ENCODE measurements around the gene TMUB1. TPM values are rescaled to one million over a fixed set of nuclear protein-coding genes. Genes with fewer than 3 reads are reported as not detected.

Gene TMUB1
- polyA plus RNA-seq, 4 donors, result 66.4 to 144 (median 77.2) TPM

DNA sequence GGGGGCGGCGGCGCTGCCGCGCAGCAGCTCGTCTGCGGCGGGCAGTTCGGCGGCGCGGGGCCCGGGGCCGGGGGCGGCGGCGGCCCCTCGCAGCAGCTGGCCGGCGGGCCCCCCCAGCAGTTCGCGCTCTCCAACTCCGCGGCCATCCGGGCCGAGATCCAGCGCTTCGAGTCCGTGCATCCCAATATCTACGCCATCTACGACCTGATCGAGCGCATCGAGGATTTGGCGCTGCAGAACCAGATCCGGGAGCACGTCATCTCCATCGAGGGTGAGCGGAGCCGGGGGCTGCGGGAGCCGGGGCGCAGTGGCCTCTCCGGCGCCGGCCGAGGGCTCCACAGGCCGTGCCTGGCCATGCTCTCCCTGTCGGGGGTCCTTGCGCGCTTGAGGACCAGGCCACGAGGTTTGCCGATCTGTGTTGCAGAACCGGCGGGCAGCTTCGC is 3.5 kb upstream of the TMUB1 start:
- peak; percentile 27 to 63 for DNase-seq
- WGBS, 3 donors, result 0 to 1% (median 1%) methylated on average over 22 to 52 of the region's 56 CpGs
- FAIRE-seq, result no peak
- H3K36me3 ChIP-seq (ENCODE audit: control insufficient read depth in 3 of 3, insufficient read depth in 2 of 3, low read depth in 1 of 3, low read length in 3 of 3), result peaks cover 0 to 29% (median 0%) of the 10 kb centered on the region in 3 donors
- H3K4me3 ChIP-seq (ENCODE audit: low read depth in 1 of 3, low read length in 3 of 3), result peak overlapping the region; percentile 55 to 91 (median 71)
- peaks cover 0 to 58% (median 11%) of the 10 kb centered on the region in 3 donors for H3K4me1 ChIP-seq (ENCODE audit: control insufficient read depth in 3 of 3, insufficient read depth in 2 of 3, low read depth in 1 of 3, low read length in 2 of 3)
- peak overlapping the region; percentile 63 to 89 (median 83) for H3K27ac ChIP-seq (ENCODE audit: low read depth in 1 of 3, low read length in 2 of 3)
- no peaks in the 10 kb centered on the region for H3K9me3 ChIP-seq (ENCODE audit: control insufficient read depth in 2 of 2, insufficient read depth in 1 of 2, low read depth in 1 of 2, low read length in 1 of 2)
- no peaks in the 10 kb centered on the region for H3K27me3 ChIP-seq (ENCODE audit: control insufficient read depth in 3 of 3, insufficient read depth in 3 of 3, low read length in 3 of 3)

DNA sequence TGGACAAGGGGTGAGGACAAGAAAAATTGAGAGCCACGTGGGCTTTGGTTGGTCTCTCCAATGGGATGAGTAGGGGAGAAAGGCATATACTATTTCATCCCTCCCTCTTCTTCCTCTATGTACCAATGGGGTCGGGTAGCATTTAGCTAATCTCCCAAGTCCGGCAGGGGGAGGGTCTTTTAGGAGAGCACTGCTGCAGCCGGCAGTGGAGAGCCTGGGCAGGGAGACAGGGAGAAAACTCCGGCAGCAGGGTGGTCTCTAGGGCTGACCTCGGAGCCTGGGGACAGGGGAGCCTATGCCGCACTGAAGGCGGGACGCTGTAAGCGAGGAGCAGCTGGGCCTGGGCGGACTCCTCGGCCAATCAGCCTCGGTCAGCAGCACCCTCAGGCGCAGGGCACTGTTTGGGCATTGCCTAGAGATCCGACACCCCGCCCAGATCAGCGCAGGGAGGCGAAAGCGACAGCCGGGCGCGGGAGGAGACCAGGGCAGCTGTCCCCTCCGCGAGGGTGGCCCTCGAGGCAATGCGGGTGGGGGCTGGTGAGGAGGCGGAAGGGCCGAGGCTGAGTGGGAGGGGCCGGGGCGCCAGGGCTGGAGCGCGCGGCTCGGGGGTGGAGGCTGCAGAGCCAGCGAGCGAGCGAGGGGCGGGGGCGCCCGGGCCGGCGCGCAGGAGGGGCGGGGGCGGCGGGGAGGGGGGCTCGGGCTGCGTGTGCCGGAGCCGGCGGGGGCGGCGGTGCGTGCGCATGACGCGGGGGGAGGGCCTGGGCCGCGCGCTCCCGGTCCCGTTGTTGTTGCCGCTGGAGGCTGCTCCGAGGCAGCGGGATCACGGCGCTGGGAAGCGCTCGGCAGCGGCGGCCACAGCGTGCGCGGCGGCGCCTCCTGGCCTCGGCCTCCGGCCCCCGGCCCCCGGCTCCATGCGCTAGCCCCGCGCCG is 2.7 kb upstream of the TMUB1 start, which contains the start of gene AGAP3:
AGAP3 (plus strand) TSS at position 785 of the 930 bp plus-strand sequence. CDS start 267 bp downstream, outside the sequence.
- DNase-seq (peak; percentile 78 to 87), FAIRE-seq (no peak)
- peaks cover 0 to 57% (median 11%) of the 10 kb centered on the region in 3 donors for H3K4me1 ChIP-seq (ENCODE audit: control insufficient read depth in 3 of 3, insufficient read depth in 2 of 3, low read depth in 1 of 3, low read length in 2 of 3)
- 1% methylated on average over 28 to 84 of the region's 84 CpGs for WGBS, 3 donors
- H3K4me3 ChIP-seq (ENCODE audit: low read depth in 1 of 3, low read length in 3 of 3), result peak within 1 kb of the TSS; percentile 55 to 91 (median 71)
- H3K27ac ChIP-seq (ENCODE audit: low read depth in 1 of 3, low read length in 2 of 3), result peak within 1 kb of the TSS; percentile 83 to 89 (median 88)
- peaks cover 0 to 27% (median 0%) of the 10 kb centered on the region in 3 donors for H3K36me3 ChIP-seq (ENCODE audit: control insufficient read depth in 3 of 3, insufficient read depth in 2 of 3, low read depth in 1 of 3, low read length in 3 of 3)
- H3K9me3 ChIP-seq (ENCODE audit: control insufficient read depth in 2 of 2, insufficient read depth in 1 of 2, low read depth in 1 of 2, low read length in 1 of 2), result no peaks in the 10 kb centered on the region
- H3K27me3 ChIP-seq (ENCODE audit: control insufficient read depth in 3 of 3, insufficient read depth in 3 of 3, low read length in 3 of 3), result no peaks in the 10 kb centered on the region

DNA sequence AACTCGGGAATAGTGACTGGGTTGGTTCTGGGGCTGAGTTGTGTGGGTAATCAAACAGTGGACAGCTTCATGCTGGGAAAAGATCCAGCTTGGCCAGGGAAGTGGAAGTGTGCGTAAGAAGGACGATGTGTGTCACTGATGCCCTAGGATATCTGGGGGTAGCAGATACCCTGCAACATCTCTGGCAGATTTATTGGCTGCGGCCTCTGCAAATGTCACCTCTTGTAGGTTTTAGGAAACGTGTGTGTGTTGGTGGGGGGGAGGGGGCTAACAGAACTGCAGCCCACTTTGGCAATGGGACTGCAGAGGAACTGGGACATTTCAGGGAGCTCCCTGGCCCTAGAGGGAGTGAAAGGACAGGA is 2.0 kb upstream of the TMUB1 start:
- 38 to 60% (median 52%) methylated on average over 5 of the region's 5 CpGs for WGBS, 3 donors
- H3K36me3 ChIP-seq (ENCODE audit: control insufficient read depth in 3 of 3, insufficient read depth in 2 of 3, low read depth in 1 of 3, low read length in 3 of 3), result peaks cover 0 to 24% (median 0%) of the 10 kb centered on the region in 3 donors
- peak overlapping the region; percentile 77 to 89 (median 88) for H3K27ac ChIP-seq (ENCODE audit: low read depth in 1 of 3, low read length in 2 of 3)
- H3K27me3 ChIP-seq (ENCODE audit: control insufficient read depth in 3 of 3, insufficient read depth in 3 of 3, low read length in 3 of 3), result no peaks in the 10 kb centered on the region
- no peaks in the 10 kb centered on the region for H3K9me3 ChIP-seq (ENCODE audit: control insufficient read depth in 2 of 2, insufficient read depth in 1 of 2, low read depth in 1 of 2, low read length in 1 of 2)
- FAIRE-seq (no peak), DNase-seq (no peak)
- H3K4me3 ChIP-seq (ENCODE audit: low read depth in 1 of 3, low read length in 3 of 3), result peak overlapping the region in 1 of 3 donors; percentile 63
- H3K4me1 ChIP-seq (ENCODE audit: control insufficient read depth in 3 of 3, insufficient read depth in 2 of 3, low read depth in 1 of 3, low read length in 2 of 3), result peaks cover 0 to 57% (median 11%) of the 10 kb centered on the region in 3 donors

DNA sequence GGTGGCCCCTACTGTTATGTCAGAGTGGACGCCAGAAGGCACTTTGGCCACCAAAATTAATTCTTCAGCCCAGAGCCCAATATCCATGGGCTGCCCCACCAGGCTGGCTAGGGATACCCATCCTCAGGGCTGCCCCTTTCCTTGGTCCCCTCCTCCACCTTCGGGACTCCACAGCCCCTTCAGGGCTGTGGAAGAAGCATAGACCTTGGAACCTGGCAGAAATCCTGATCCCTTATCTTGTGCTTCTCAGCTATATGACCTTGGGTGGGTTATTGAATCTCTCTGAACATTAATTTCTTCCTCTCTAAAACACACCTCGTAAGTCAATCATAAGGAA is 499 bp upstream of the TMUB1 start:
- Histone ChIP-seq H3K9me3 (ENCODE audit: control insufficient read depth in 2 of 2, insufficient read depth in 1 of 2, low read depth in 1 of 2, low read length in 1 of 2) (no peaks in the 10 kb centered on the region), H3K36me3 (ENCODE audit: control insufficient read depth in 3 of 3, insufficient read depth in 2 of 3, low read depth in 1 of 3, low read length in 3 of 3) (peaks cover 0 to 21% (median 0%) of the 10 kb centered on the region in 3 donors), H3K27ac (ENCODE audit: low read depth in 1 of 3, low read length in 2 of 3) (peak overlapping the region in 1 of 3 donors; percentile 45), H3K27me3 (ENCODE audit: control insufficient read depth in 3 of 3, insufficient read depth in 3 of 3, low read length in 3 of 3) (no peaks in the 10 kb centered on the region), H3K4me3 (ENCODE audit: low read depth in 1 of 3, low read length in 3 of 3) (peak overlapping the region in 2 of 3 donors; percentile 73 to 75), H3K4me1 (ENCODE audit: control insufficient read depth in 3 of 3, insufficient read depth in 2 of 3, low read depth in 1 of 3, low read length in 2 of 3) (peaks cover 3 to 60% (median 15%) of the 10 kb centered on the region in 3 donors)
- peak in 1 of 2 donors; percentile 30 for DNase-seq
- FAIRE-seq, result no peak
- 7 to 19% (median 12%) methylated on average over 3 of the region's 3 CpGs for WGBS, 3 donors

DNA sequence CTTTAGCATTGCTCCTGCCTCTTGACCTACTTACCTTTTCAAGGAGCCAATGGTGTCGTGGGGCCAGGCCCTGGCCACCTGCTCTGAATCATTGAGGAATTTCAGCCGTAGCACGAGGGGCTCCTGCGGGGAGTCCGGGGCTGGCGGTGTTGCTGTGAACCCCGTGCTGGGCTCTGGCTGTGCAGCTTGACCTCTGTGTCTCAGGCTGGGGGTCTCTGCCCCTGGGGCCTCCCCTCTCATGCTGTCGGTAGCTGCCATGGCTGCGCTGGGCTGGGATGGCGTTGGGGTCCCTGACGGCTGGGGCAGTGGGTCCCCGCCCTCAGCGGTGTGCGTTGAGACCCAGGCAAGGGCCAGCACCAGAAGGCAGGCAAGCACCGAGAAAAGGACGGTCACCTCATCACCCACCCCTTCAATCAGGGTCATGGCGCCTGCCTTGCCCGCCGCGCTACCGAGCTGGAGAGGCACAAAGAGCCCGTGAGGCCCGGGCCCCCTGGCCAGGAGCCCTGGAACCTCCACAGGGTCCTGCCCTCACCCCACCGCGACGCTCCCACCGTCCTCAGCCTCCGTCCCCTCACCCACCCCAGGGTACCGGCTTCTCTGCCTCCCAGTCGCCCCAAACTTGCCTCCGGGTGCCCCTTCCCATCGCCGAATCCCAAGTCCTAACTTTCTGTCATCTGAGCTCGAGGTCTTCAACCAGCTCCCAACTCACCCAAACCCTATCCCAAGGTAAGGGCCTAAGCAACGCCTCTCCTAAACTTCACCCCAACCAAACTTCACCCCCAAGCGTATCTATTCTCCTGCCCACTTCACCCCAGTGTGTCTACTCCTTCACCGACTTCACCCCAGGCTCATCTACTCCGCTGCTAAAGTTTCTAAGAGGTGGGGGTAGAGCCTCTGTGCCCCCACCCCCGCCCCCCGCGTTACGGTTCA is 887 bp downstream of the TMUB1 start:
- 24 to 50% (median 29%) methylated on average over 35 to 42 of the region's 42 CpGs for WGBS, 3 donors
- Histone ChIP-seq H3K27me3 (ENCODE audit: control insufficient read depth in 3 of 3, insufficient read depth in 3 of 3, low read length in 3 of 3) (no peaks in the 10 kb centered on the region), H3K9me3 (ENCODE audit: control insufficient read depth in 2 of 2, insufficient read depth in 1 of 2, low read depth in 1 of 2, low read length in 1 of 2) (no peaks in the 10 kb centered on the region), H3K27ac (ENCODE audit: low read depth in 1 of 3, low read length in 2 of 3) (peak overlapping the region; percentile 76 to 97 (median 89)), H3K4me1 (ENCODE audit: control insufficient read depth in 3 of 3, insufficient read depth in 2 of 3, low read depth in 1 of 3, low read length in 2 of 3) (peaks cover 3 to 60% (median 12%) of the 10 kb centered on the region in 3 donors), H3K36me3 (ENCODE audit: control insufficient read depth in 3 of 3, insufficient read depth in 2 of 3, low read depth in 1 of 3, low read length in 3 of 3) (peaks cover 0 to 29% (median 0%) of the 10 kb centered on the region in 3 donors), H3K4me3 (ENCODE audit: low read depth in 1 of 3, low read length in 3 of 3) (peak overlapping the region; percentile 73 to 83 (median 75))
- DNase-seq, result no peak
- no peak for FAIRE-seq

DNA sequence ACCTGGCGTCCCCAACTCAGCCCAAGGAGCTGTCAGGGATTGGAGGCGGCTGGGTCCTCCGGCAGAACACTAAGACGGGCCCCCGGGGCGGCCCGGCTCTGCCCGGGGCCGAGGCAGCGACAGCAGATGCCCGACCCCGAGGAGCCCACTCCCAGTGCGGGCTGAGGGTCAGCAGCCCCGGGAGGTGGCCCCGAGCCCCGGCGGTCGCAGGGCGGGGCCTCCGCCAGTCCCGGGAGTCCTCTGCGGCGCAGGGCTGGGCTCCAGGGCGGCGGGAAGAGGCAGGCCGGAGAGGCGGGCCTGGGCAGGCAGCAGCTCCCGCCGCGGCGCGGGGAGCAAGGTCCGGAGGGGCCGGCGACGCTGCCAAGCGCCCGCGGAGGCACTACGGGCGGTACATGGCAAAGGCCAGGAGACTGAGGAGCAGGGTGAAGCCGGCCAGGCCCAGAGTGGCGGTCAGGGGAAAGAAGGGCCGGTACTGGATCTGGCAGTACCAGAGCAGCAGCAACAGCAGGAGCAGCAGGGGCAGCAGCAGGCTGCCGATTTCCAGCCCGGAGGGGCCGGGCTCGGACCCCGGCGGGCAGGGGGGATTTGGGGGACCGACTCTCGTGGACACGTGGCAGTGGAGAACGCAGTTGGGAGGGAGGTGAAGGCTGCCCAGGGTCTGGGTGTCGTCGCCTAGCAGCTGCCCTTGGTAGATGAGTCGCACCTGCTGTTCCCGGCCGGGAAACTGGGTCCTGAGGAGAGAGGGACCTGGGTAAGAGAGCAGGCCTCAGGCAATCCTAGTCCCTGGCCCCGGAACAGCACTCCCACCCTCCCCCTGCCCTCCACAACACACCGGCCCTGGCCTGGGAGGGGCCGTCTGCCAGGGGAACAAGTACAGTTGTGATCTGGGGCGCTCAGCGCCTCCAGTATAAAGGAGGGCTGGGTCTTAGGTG is 1.9 kb downstream of the TMUB1 start:
- H3K9me3 ChIP-seq (ENCODE audit: control insufficient read depth in 2 of 2, insufficient read depth in 1 of 2, low read depth in 1 of 2, low read length in 1 of 2), result no peaks in the 10 kb centered on the region
- peaks cover 3 to 60% (median 12%) of the 10 kb centered on the region in 3 donors for H3K4me1 ChIP-seq (ENCODE audit: control insufficient read depth in 3 of 3, insufficient read depth in 2 of 3, low read depth in 1 of 3, low read length in 2 of 3)
- no peak for FAIRE-seq
- H3K36me3 ChIP-seq (ENCODE audit: control insufficient read depth in 3 of 3, insufficient read depth in 2 of 3, low read depth in 1 of 3, low read length in 3 of 3), result peaks cover 0 to 39% (median 0%) of the 10 kb centered on the region in 3 donors
- H3K27me3 ChIP-seq (ENCODE audit: control insufficient read depth in 3 of 3, insufficient read depth in 3 of 3, low read length in 3 of 3), result no peaks in the 10 kb centered on the region
- H3K27ac ChIP-seq (ENCODE audit: low read depth in 1 of 3, low read length in 2 of 3), result peak overlapping the region; percentile 76 to 97 (median 89)
- DNase-seq, result peak; percentile 76 to 83
- 11 to 29% (median 22%) methylated on average over 53 to 64 of the region's 64 CpGs for WGBS, 3 donors
- peak overlapping the region; percentile 17 to 75 (median 73) for H3K4me3 ChIP-seq (ENCODE audit: low read depth in 1 of 3, low read length in 3 of 3)

DNA sequence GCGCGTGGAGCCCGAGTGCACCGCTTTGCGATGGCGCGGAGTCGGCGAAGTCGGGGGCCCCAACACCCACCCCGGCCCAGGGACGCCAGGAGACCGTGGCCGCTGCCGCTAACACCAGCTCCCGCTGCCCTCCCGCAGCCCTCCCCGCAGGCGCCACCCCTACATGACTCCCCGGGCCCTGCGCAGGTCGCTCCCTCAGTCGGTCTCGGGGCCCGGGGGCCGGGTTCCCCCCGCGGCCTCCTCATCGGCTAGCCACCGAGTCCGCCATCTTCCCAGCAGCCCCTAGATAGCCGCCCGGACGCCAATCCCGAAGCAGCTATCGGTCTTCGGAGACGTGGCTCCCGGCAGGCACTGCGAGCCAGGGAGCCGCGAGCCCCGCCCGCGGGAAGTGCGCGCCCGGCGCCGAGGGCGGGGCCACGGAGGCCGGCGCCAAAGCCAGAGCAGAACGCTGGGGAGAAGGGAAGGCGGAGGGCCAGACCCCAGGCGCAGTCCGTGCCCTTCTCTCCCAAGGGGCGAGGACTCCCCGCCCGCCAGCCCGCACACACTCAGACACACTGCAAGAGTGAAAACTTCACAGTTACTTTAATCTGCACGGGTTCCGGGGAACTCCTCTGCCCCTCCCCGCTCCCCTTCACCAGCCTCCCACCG is 2.6 kb downstream of the TMUB1 start, which contains the start of gene FASTK:
FASTK (minus strand) TSS at position 288 of the 648 bp plus-strand sequence; CDS start at position 245, 43 bp downstream.
- H3K27ac ChIP-seq (ENCODE audit: low read depth in 1 of 3, low read length in 2 of 3), result peak within 1 kb of the TSS; percentile 86 to 97 (median 89)
- peaks cover 3 to 46% (median 6%) of the 10 kb centered on the region in 3 donors for H3K36me3 ChIP-seq (ENCODE audit: control insufficient read depth in 3 of 3, insufficient read depth in 2 of 3, low read depth in 1 of 3, low read length in 3 of 3)
- no peaks in the 10 kb centered on the region for H3K27me3 ChIP-seq (ENCODE audit: control insufficient read depth in 3 of 3, insufficient read depth in 3 of 3, low read length in 3 of 3)
- peak within 1 kb of the TSS; percentile 73 to 94 (median 75) for H3K4me3 ChIP-seq (ENCODE audit: low read depth in 1 of 3, low read length in 3 of 3)
- FAIRE-seq (no peak), DNase-seq (peak; percentile 92 to 95)
- peaks cover 3 to 57% (median 12%) of the 10 kb centered on the region in 3 donors for H3K4me1 ChIP-seq (ENCODE audit: control insufficient read depth in 3 of 3, insufficient read depth in 2 of 3, low read depth in 1 of 3, low read length in 2 of 3)
- H3K9me3 ChIP-seq (ENCODE audit: control insufficient read depth in 2 of 2, insufficient read depth in 1 of 2, low read depth in 1 of 2, low read length in 1 of 2), result no peaks in the 10 kb centered on the region
- WGBS, 3 donors, result 1% methylated on average over 59 to 66 of the region's 66 CpGs
